ENCODE measurements around the gene KIF4A.

Gene KIF4A

GRCh38 chrX:70444946-70445656 lies 155.2 kb downstream of the KIF4A start:
- Histone ChIP-seq H3K27ac (ENCODE audit: low read length) (no peak overlapping the region), H3K4me1 (ENCODE audit: insufficient read depth, low read length) (no peaks in the 10 kb centered on the region), H3K9ac (ENCODE audit: low read depth, low read length) (no peak overlapping the region), H3K27me3 (ENCODE audit: insufficient read depth, low read length) (peaks cover 29% of the 10 kb centered on the region), H3K36me3 (ENCODE audit: insufficient read depth, low read depth, low read length) (no peaks in the 10 kb centered on the region), H3K9me3 (ENCODE audit: insufficient read depth, low read depth, low read length) (no peaks in the 10 kb centered on the region), H3K4me3 (ENCODE audit: low read length) (peak overlapping the region; percentile 41; the same call in 1 of the 2 replicates)

GRCh38 chrX:70445951-70446350 lies 156.0 kb downstream of the KIF4A start:
- no peaks in the 10 kb centered on the region for H3K9me3 ChIP-seq (ENCODE audit: insufficient read depth, low read depth, low read length)
- no peak overlapping the region for H3K27ac ChIP-seq (ENCODE audit: low read length)
- no peak overlapping the region for H3K9ac ChIP-seq (ENCODE audit: low read depth, low read length)
- peaks cover 29% of the 10 kb centered on the region for H3K27me3 ChIP-seq (ENCODE audit: insufficient read depth, low read length)
- no peaks in the 10 kb centered on the region for H3K4me1 ChIP-seq (ENCODE audit: insufficient read depth, low read length)
- H3K4me3 ChIP-seq (ENCODE audit: low read length) = no peak overlapping the region
- H3K36me3 ChIP-seq (ENCODE audit: insufficient read depth, low read depth, low read length) = no peaks in the 10 kb centered on the region

- no peaks in the 10 kb centered on the region; the same call in 1 of the 2 replicates for H3K4me1 ChIP-seq (ENCODE audit: insufficient read depth, low read length)
- peaks cover 29% of the 10 kb centered on the region for H3K27me3 ChIP-seq (ENCODE audit: insufficient read depth, low read length)
- H3K27ac ChIP-seq (ENCODE audit: low read length) = no peak overlapping the region
- H3K9ac ChIP-seq (ENCODE audit: low read depth, low read length) = no peak overlapping the region
- no peaks in the 10 kb centered on the region for H3K36me3 ChIP-seq (ENCODE audit: insufficient read depth, low read depth, low read length)
- H3K9me3 ChIP-seq (ENCODE audit: insufficient read depth, low read depth, low read length) = no peaks in the 10 kb centered on the region
- no peak overlapping the region for H3K4me3 ChIP-seq (ENCODE audit: low read length)
Observed at GRCh38 chrX:70446380-70447350, 156.8 kb downstream of the KIF4A start.

- peaks cover 19% of the 10 kb centered on the region for H3K27me3 ChIP-seq (ENCODE audit: insufficient read depth, low read length)
- H3K36me3 ChIP-seq (ENCODE audit: insufficient read depth, low read depth, low read length) = no peaks in the 10 kb centered on the region
- H3K4me3 ChIP-seq (ENCODE audit: low read length) = no peak overlapping the region
- H3K27ac ChIP-seq (ENCODE audit: low read length) = no peak overlapping the region
- peaks cover 4% of the 10 kb centered on the region; the same call in 1 of the 2 replicates for H3K4me1 ChIP-seq (ENCODE audit: insufficient read depth, low read length)
- H3K9me3 ChIP-seq (ENCODE audit: insufficient read depth, low read depth, low read length) = no peaks in the 10 kb centered on the region
- H3K9ac ChIP-seq (ENCODE audit: low read depth, low read length) = no peak overlapping the region
Observed at GRCh38 chrX:70449457-70449966, 159.6 kb downstream of the KIF4A start.

- Histone ChIP-seq H3K4me3 (ENCODE audit: low read length) (peak overlapping the region; percentile 60), H3K9ac (ENCODE audit: low read depth, low read length) (peak overlapping the region; percentile 65; the same call in 1 of the 2 replicates), H3K27me3 (ENCODE audit: insufficient read depth, low read length) (no peaks in the 10 kb centered on the region)
Observed at GRCh38 chrX:70452143-70452733, 162.3 kb downstream of the KIF4A start.

GRCh38 chrX:70453024-70453618 lies 163.2 kb downstream of the KIF4A start:
- Histone ChIP-seq H3K4me3 (ENCODE audit: low read length) (peak overlapping the region; percentile 60), H3K9me3 (ENCODE audit: insufficient read depth, low read depth, low read length) (no peaks in the 10 kb centered on the region), H3K27me3 (ENCODE audit: insufficient read depth, low read length) (no peaks in the 10 kb centered on the region), H3K27ac (ENCODE audit: low read length) (no peak overlapping the region), H3K36me3 (ENCODE audit: insufficient read depth, low read depth, low read length) (peaks cover 10% of the 10 kb centered on the region; the same call in 1 of the 2 replicates), H3K9ac (ENCODE audit: low read depth, low read length) (peak overlapping the region; percentile 65; the same call in 1 of the 2 replicates), H3K4me1 (ENCODE audit: insufficient read depth, low read length) (peaks cover 9% of the 10 kb centered on the region; the same call in 1 of the 2 replicates)

More at GRCh38 chrX:70452143-70452733, 162.3 kb downstream of the KIF4A start:
- no peak overlapping the region for H3K27ac ChIP-seq (ENCODE audit: low read length)
- H3K4me1 ChIP-seq (ENCODE audit: insufficient read depth, low read length) = peaks cover 9% of the 10 kb centered on the region; the same call in 1 of the 2 replicates
- H3K36me3 ChIP-seq (ENCODE audit: insufficient read depth, low read depth, low read length) = peaks cover 7% of the 10 kb centered on the region; the same call in 1 of the 2 replicates
- no peaks in the 10 kb centered on the region for H3K9me3 ChIP-seq (ENCODE audit: insufficient read depth, low read depth, low read length)

GRCh38 chrX:70454441-70455365 lies 164.8 kb downstream of the KIF4A start:
- Histone ChIP-seq H3K27ac (ENCODE audit: low read length) (peak overlapping the region; percentile 91), H3K9me3 (ENCODE audit: insufficient read depth, low read depth, low read length) (no peaks in the 10 kb centered on the region), H3K9ac (ENCODE audit: low read depth, low read length) (peak overlapping the region; percentile 97), H3K27me3 (ENCODE audit: insufficient read depth, low read length) (no peaks in the 10 kb centered on the region), H3K36me3 (ENCODE audit: insufficient read depth, low read depth, low read length) (peaks cover 25% of the 10 kb centered on the region), H3K4me1 (ENCODE audit: insufficient read depth, low read length) (peaks cover 9% of the 10 kb centered on the region; the same call in 1 of the 2 replicates), H3K4me3 (ENCODE audit: low read length) (peak overlapping the region; percentile 96)

- H3K4me1 ChIP-seq (ENCODE audit: insufficient read depth, low read length) = peaks cover 9% of the 10 kb centered on the region; the same call in 1 of the 2 replicates
- H3K9ac ChIP-seq (ENCODE audit: low read depth, low read length) = peak overlapping the region; percentile 97
- H3K27me3 ChIP-seq (ENCODE audit: insufficient read depth, low read length) = no peaks in the 10 kb centered on the region
- peaks cover 29% of the 10 kb centered on the region for H3K36me3 ChIP-seq (ENCODE audit: insufficient read depth, low read depth, low read length)
- H3K27ac ChIP-seq (ENCODE audit: low read length) = peak overlapping the region; percentile 91
- H3K9me3 ChIP-seq (ENCODE audit: insufficient read depth, low read depth, low read length) = no peaks in the 10 kb centered on the region
- peak overlapping the region; percentile 96 for H3K4me3 ChIP-seq (ENCODE audit: low read length)
Observed at GRCh38 chrX:70455366-70456202, 165.7 kb downstream of the KIF4A start.

GRCh38 chrX:70456256-70456655 lies 166.4 kb downstream of the KIF4A start:
- Histone ChIP-seq H3K9me3 (ENCODE audit: insufficient read depth, low read depth, low read length) (no peaks in the 10 kb centered on the region), H3K4me3 (ENCODE audit: low read length) (peak overlapping the region; percentile 96), H3K27ac (ENCODE audit: low read length) (peak overlapping the region; percentile 91), H3K36me3 (ENCODE audit: insufficient read depth, low read depth, low read length) (peaks cover 36% of the 10 kb centered on the region), H3K9ac (ENCODE audit: low read depth, low read length) (peak overlapping the region; percentile 97), H3K27me3 (ENCODE audit: insufficient read depth, low read length) (no peaks in the 10 kb centered on the region), H3K4me1 (ENCODE audit: insufficient read depth, low read length) (peaks cover 9% of the 10 kb centered on the region; the same call in 1 of the 2 replicates)

Measured in iPS-20b (cell line).